Measurements from ENCODE around the gene PCDH15.

DNA sequence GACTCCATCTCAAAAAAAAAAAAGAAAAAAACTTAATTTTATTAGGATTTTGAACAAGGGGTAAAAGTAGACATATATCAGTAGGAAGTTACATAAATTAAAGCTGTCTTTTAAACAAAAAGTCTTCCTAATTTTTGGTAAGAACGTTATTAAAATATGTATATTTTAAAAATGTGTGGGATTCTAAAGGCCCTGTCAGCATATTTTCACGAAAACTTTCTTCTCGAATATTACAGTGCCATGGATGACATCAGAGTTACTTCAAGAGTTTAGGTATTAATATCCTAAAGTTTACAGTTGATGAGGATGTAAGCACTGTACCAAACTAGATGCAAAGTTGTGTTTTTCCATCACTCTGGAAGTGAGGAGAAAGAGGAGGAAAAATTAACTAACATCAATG is 820.8 kb downstream of the PCDH15 start:
- TF ChIP-seq, protein P1, sequence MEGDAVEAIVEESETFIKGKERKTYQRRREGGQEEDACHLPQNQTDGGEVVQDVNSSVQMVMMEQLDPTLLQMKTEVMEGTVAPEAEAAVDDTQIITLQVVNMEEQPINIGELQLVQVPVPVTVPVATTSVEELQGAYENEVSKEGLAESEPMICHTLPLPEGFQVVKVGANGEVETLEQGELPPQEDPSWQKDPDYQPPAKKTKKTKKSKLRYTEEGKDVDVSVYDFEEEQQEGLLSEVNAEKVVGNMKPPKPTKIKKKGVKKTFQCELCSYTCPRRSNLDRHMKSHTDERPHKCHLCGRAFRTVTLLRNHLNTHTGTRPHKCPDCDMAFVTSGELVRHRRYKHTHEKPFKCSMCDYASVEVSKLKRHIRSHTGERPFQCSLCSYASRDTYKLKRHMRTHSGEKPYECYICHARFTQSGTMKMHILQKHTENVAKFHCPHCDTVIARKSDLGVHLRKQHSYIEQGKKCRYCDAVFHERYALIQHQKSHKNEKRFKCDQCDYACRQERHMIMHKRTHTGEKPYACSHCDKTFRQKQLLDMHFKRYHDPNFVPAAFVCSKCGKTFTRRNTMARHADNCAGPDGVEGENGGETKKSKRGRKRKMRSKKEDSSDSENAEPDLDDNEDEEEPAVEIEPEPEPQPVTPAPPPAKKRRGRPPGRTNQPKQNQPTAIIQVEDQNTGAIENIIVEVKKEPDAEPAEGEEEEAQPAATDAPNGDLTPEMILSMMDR (IDR thresholded peaks at IDR 0.05), result no peak
- TF ChIP-seq POLR2A (IDR thresholded peaks at IDR 0.05), result no peak
